NCI-H1436 treated with DMSO at 0.1 percent for 48 hours (cell line): ENCODE results near the gene RPP30.
"Not testable (repeated sequence)": the region's sequence is repeated elsewhere in the genome, so short reads cannot be mapped to it uniquely, and the experiment has no call there.

Source experiments
- DNase-seq: peaks from one replicate; lab custom pipeline; 2025; lab: John Stamatoyannopoulos, UW

Gene RPP30

DNA sequence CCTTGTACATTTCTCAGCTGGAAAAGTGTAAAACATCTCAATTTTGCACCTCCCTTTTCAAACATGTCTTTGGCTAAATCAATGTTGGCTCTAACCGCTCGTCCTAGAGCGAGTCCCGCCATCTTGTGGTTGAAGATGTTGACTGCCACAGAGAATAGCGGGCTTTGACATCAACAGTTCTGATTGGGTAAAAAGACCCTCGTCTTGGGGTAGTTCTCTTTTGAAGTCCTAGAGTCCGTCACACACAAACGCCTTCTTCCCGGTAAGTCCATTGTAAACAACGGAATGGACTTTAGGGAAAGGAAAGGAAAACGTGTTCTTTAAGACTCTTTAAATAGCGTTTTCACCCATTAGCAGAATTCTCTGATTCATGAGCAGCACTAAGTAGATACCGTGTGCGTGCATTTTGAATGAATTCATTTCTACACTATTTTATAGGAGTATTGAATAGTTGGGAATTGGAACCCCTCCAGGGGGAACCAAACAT lies 452 bp upstream of the RPP30 start:
- peak; percentile 23 for DNase-seq

DNA sequence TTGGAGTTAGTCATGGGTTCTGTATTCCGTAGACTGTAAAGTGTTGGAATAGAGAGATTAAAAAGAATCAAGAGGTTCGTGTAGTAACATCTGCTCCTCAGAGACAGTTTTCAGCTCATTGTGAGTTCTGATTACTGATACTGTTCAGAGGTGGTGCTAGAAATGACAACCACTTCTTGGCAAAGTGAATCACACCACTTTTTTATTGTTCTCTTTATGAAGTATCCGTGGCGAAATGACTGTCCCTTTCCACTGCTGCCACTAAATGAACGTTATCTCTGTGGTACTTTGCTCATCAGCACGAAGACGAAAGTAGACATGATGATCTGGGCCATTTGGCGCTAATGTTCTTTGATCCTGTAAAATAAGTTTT lies 860 bp downstream of the RPP30 start:
- DNase-seq: no peak

DNA sequence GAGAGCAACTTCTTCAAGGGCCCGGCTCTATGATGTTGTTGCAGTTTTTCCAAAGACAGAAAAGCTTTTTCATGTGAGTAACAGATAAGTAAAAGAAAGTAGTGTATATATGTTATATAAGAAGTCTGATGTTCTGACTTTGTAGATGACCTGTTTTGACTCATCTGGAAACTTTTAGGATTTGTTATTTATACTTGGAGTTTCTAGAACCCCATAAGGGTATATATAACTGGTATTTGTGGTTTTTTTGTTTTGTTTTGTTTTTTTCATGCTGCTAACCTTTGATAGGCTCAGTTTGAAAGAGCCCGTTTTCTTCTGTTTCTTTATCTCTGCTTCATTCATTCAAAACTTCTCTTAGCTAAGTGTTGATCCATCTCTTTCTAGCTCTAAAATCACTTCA lies 7.3 kb downstream of the RPP30 start:
- no peak for DNase-seq

DNA sequence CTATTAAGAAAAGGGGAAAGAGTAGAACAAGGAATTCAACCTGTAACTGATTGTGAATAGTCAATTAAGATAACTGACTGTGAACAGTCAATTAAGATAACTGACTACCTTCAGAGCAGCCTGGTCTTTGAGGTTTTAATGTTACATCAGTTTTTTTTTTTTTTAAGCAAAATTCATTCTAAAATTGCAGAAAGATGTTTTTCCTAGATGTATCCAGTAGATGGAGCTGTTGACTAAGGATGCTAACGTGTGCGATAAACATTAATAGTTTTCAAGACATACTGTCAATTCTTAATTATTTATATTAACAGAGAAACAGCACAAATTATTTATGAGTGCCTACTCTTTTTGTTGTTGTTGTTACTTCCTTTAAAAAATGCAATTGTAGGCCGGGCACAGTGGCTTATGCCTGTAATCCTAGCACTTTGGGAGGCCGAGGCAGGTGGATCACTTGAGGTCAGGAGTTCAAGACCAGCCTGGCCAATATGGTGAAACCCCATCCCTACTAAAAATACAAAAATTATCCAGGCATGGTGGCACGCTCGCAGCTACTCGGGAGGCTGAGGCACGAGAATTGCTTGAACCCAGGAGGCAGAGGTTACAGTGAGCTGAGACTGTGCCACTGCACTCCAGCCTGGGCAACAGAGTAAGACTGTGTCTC lies 8.4 kb downstream of the RPP30 start:
- not testable (repeated sequence) for DNase-seq

DNA sequence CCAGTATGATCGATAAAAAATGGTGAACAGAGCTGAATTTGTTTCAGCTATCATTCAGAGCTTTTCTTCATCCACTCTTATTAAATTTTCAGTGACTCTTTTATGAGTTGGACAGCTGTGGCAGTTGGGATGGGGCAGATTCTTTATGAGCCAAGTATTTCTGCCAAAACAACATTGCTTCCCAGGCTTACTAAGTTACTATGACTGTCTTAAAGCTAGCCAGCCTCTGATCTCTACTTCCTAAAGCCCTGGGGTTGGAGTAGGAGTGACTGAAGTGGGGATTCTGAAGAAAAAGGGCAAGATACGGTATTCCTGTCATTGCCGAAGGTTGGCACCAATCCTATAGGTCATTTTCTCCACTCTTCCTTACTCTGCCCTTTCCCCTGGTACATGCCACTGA lies 12.7 kb downstream of the RPP30 start:
- DNase-seq: no peak

DNA sequence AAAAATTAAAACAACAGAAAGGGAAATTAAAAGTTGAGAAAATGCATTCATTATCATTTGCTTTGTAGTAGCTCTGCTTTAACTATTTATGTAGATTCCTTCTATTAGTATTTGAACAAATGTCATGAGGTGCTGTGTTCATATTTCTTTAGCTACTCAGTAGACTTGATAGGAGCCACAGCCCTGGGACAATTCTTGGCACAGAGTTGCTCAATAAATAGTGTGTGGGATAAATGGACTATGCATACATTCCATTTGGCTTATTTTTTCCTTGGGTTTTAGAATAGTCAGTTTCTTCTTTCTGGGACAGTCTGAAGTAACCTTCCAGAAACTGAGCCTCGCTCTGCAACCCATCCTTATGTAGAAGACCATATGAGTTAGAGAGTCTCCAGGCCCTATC lies 13.4 kb downstream of the RPP30 start:
- DNase-seq: no peak

DNA sequence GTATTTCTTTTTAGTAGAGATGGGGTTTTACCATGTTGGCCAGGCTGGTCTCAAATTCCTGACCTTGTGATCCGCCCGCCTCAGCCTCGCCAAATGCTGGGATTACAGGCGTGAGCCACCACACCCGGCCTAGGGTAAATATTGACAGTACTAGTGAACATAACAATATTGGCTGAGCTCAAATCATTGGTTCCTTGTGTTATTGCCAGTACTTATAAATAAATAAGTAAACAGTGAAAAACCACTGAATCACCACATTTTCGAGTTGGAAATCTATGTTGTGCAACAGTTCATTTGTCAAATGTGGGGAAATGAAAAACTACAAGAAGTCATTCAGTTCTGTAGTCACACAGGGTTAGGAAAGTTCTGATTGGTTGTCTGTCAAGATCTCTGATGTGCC lies 15.8 kb downstream of the RPP30 start:
- no peak for DNase-seq

DNA sequence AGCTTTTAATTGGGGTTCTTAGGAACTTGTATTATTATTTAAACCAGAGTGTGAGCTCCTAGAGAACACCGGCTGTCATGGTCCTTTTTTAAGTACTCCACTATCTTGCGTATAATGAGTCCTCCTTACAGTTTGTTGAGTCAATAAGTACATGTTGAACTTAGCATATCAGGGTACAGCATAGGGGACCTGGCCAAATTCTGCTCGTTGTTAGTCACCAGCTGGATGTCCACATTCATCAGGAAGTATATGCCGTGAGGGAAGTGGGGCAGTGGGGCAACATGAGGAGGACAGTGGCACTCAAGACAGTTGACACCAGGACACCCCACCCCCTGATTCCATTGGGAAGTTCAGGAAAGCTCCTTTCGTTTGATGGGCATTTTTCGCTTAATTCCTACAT lies 16.6 kb downstream of the RPP30 start:
- no peak for DNase-seq

DNA sequence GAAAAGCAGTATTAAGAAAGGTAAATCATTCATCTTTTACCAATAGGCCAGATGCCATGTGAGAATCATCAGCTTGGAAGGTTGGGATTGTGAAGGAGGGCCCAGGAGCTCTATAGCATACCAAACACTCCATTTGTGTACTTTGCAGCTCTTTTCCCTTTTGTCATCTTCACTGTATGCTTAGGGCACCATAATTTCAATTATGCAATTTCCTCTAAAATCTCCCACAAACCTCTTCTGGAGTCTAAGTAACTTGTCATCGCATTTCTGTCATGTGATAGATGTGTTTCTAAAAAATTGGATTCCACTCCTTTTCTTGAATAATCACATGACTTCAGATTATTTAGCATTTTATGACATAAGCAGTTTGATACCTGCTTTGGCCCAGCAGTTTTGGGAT lies 17.9 kb downstream of the RPP30 start:
- no peak for DNase-seq

DNA sequence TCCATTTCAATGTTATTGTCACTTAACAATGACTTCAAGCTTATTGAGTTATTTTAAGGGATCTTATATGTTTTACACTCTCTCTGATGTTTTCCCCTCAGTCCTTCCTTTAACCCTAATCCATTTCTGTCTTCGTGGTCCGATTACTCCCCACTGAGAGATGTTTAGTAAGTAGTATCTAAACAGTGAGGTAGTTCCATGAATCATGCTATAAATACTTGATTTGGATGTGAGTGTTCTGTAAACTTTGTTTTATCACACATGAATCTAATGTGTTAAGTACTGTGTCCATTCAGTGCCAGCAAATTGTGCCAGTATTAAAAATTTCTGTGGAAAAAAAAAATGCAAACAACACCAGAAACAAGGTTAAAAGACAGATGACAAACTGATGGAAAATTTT lies 18.6 kb downstream of the RPP30 start:
- DNase-seq: no peak

DNA sequence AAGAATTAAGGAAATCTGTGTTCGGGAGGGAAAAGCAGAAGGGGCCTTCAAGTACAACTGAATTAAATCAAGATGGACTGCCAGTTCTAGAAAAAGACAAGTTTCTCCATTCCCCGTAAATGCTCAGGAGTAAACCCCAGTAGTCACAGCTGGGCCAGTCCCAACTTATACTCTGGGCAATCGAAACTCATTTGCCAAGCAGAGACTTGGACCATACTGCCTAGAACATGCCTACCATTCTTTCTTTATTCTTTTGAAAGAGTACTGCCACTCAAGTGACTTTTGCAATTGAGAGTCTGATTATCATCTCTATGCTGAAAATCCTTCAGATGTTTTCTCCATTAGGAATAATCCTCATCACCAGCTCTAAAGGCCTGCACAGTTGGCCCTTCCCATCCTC lies 21.4 kb downstream of the RPP30 start:
- no peak for DNase-seq

DNA sequence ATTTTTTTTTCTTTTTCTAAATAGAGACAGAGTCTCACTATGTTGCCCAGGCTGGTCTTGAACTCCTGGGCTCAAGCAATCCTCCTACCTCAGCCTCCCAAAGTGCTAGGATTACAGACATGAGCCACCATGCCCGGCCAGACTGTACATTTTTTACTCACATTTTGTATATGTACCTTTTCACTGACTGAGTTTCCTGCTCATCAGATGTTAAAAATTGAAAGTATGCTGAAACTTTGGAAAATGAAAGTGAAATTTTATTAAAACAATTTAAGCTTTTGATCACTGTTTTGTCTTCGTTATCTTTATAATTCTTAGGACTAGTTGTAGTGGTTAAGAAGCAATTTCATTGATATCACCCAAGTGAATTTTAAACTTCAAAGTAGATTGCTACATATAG lies 25.1 kb downstream of the RPP30 start:
- not testable (repeated sequence) for DNase-seq

DNA sequence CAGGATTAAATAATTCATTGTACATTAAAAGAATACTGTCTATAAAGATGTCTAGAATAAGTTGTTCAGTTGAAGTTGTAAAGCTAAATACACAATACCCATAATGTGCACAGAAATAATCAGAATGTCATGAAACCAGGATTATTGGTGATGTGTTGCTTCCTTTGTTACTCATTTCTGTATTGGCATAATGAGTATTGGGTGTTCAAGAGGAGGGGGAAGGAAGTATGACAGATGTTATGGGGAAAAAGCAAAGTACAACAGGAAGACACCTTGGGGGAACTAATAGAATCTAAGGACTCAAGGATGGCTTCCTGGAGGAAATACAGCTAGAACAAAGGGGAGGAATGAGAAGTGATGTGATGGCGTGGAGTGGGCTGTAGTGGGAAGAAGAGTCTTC lies 34.2 kb downstream of the RPP30 start:
- DNase-seq: no peak

DNA sequence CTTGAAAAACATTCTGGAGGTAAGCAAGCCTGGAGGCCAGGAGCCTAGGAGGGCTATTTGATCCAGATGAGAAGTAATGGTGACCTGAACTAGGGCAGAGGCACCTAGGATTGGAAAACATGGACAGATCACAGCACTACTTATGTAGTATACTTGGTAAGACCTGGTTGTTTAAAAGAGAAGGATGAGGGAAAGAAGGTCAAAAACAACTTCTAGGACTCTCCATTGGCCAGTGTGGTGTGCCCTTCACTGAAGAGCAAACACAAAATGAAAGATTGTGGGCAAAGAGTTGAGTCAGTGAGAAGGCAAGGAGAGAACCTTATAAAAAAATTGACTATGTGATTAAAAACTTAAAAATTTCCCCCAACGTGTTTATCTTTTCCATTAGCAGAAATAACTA lies 34.8 kb downstream of the RPP30 start:
- no peak for DNase-seq

DNA sequence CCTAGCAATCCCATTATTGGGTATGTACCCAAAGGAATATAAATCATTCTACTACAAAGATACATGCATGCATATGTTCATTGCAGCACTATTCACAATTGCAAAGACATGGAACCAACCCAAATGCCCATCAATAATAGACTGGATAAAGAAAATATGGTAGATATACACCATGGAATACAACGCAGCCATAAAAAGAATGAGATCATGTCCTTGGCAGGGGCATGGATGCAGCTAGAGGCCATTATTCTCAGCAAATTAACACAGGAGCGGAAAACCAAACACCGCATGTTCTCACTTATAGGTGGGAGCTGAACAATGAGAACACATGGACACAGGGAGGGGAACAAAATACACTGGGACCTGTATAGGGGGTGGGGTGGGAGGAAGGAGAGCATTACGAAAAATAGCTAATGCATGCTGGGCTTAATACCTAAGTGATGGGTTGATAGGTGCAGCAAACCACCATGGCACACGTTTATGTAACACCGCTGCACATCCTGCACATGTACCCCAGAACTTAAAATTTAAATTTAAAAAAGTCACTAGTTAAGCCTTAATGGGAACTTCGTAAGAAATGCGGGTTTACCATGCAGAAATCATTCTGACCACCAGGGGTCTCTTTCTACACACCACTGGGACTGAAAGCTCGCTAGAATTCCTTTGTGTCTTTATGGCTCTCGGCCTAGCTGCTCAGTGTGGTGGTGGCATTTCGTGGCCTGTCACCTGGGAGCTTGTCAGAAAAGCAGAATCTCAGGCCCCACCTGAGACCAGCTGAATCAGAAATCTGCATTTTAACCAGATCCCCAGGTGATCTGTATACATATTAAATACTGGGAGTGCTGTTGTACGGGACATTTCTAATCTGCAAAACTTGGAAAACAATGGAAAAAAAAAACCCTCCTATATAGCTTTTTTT lies 39.6 kb downstream of the RPP30 start:
- DNase-seq: peak; percentile 22

DNA sequence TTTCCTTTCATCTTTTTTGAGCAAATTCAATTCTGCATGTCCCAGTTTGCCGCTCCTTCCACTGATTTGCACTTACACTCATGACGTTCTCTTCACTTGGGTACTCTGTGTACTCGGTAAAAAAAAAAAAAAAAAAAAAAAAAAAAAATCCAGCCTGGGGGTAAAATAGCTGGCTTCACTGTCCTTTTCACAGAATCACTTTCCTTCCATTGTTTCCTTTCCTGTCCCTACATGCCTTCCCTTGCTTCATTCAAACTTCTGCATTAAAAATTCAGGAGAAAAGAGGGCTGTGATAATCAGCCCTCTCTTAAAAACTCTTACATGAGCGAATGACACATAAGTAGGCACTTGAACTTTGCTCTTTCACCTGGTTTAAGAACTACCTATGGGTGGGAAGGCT lies 40.4 kb downstream of the RPP30 start:
- no peak for DNase-seq

DNA sequence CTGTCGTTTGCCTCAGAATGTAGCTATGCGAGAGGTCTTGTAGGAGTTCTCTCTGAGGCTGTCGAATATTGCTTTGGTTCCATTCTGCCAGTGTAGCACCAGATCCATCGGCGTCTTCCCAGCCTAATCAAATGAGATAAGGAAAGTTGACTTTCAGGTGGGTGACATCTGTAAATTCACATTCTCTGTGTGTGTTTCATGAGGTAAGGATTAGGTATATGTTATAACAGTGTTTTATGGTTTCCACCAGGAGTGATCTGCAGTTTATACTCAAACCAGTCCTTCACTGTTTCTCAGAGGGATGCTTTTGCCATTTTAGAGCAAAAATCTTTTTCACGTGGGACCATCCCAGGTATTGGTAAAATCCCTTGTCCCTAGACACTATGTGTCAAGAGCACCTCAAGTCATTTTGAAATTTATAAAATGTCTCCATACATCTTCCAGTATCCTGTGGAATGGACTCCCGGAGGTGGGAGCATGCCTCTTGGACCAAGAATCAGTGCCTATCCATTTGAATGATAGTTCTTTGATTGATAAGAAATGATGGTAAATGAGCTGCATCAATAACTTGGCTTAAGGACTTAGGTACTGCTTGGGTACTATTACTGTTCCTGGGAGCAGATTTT lies 41.2 kb downstream of the RPP30 start:
- DNase-seq: no peak

DNA sequence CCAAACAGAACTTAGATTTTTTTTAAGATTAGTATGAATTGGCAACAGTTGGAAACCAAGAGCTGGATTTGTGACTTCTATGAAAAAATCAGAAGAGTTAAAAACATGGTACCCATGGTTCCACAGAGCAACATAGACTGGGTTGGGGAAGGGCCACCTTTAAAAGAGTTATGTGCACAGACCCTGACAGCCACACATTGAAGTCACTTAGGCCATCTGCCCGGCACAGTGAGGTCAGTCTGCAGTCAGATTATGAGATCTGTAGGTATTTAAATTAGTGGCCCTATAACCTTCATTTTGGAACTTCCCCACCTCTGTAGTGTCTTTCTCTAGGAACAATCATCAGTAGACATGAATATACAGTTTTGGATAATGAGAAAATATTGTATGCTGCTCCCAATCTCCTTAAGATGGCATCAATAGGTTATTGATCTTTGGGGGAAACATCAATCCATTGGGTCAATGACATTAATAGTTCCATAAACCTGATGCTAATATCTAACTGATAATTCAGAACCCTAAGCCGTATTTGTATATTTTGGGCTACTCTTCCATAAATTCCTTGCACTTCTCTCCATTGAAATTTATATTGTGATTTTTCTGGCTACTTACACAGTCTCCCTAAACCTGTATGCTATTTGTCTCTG lies 42.1 kb downstream of the RPP30 start:
- no peak for DNase-seq

DNA sequence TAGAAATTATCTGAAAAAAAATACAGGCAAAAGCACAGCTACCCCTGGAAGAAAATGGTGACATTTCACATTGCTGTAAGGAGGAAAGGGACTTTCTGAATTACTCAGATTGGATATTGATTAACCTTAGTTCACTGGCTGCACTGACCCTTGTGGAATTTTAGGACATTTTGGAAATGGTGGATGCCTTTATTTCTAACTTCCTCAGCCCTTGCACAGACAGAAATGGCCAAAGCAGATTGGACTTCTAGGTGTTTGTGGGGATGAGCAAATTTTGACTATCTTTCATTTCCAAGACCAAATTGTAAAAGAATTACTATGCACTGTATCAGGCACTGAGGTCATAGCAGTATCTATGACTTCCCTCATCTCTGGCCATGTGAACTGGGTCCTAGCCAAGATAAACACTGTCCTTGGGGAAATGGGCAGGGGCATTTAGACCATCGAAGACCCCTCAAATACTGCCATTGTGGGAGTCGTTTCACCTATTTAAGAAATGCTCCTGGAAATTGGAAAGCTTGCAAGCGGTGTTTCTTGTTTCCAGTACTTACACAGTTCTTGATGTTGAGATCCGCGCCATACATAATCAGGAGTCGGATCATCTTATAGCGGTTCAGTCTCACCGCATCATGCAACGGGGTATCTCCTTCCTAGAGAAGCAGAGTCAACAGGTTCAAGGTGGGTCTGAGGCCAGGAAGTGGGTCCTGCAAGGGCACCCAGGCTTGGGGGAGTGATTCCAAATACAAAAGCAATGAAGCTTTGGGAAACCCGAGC lies 43.4 kb downstream of the RPP30 start:
- no peak for DNase-seq

DNA sequence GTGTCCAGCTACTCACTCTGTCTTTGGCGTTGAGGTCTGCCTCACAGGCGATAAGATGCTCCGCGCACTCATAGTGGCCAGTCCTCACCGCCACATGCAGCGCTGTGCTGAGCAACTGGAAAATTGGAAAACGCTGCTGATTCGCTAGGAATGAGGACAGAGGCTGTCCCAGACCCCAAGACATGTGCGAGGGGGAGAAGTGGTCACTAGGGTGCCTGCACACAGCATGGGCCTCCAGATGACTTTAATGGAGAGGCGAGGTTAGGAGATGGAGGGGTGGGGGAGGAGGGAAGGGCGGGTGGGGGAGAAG lies 43.9 kb downstream of the RPP30 start:
- DNase-seq: no peak

DNA sequence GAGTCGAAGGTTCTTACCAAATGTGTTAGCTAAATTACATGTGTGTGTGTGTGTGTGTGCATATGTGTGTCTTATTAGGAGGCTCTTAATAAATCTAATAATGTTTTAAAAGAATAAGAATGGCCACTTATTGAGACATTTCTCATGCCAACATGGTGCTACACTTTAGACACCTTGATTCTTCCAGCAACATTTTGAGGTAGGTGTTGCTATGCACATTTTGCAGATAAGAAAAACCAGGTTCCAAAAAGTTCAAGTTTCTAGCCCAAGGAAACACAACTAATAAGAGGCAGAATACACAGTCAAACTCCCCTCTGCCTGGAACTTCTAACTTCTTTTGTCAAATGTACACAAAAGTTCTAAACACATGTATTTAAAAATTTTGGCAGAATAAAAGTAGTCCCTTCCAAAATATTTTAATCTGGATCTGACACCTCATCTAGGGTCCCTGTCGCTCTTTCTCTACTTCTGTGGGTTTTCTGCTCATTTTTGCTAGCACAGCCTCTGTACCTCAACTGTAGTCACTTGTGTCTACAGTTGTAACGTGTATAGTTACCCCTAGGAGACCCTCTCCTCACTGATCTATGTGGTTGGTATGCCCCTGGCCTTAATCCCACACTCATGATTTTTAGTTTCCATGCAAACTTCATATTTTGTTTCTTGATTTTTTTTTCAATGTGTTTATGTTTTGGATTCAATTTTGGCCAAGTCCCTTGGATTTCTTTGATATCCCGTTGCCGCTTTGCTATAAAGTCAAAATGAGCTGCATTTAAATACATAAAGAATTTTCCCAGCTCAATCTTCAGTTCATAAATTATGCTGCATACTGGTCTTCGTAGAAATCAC lies 44.8 kb downstream of the RPP30 start:
- no peak for DNase-seq
